Activated naive CD4-positive, alpha-beta T cell treated with anti-CD3 and anti-CD28 coated beads for 36 hours (primary cell): Measurements from ENCODE around the gene DKK1. TPM values are rescaled to one million over a fixed set of nuclear protein-coding genes. Genes with fewer than 3 reads are reported as not detected.

ENCODE experiments used
- CTCF ChIA-PET: fragments of 350-600 bp; sonication (Branson Sonifier 250); formaldehyde crosslinking; loops from one replicate; lab custom pipeline; 2021; ENCODE audit warnings: antibody characterized with exemption; lab: Charles Lee
- DNase-seq: peaks from one replicate; pipeline ENCODE4 v3.0.0-alpha.2; 2020
- H3K27ac Mint-ChIP-seq: one replicate; pipeline ENCODE4 v1.8.0; 2021; ENCODE audit warnings: mild to moderate bottlenecking, mixed read lengths
- H3K27me3 Mint-ChIP-seq: one replicate; pipeline ENCODE4 v1.8.0; 2021; ENCODE audit warnings: low read depth, mixed read lengths
- H3K36me3 Mint-ChIP-seq: one replicate; pipeline ENCODE4 v1.8.0; 2021; ENCODE audit warnings: low read depth, mixed read lengths
- H3K4me1 Mint-ChIP-seq: one replicate; pipeline ENCODE4 v1.8.0; 2021; ENCODE audit warnings: low read depth, mixed read lengths
- H3K4me3 Mint-ChIP-seq: one replicate; pipeline ENCODE4 v1.8.0; 2021; ENCODE audit warnings: mild to moderate bottlenecking, moderate library complexity, mixed read lengths
- H3K9me3 Mint-ChIP-seq: one replicate; pipeline ENCODE4 v1.8.0; 2021; ENCODE audit warnings: mixed read lengths
- intact Hi-C: fragments of 100-400 bp; cut with micrococcal nuclease; formaldehyde crosslinking; loops from one replicate; pipeline ENCODE4 v1.15.1; 2023
- total RNA-seq, 2 experiments: library from RNA; stranded (reverse); gene quantifications; one replicate each; pipeline ENCODE4 v1.2.3, GENCODE V29; 2021

DKK1 gene
- total RNA-seq, 2 experiments from 2014 or later: not detected

DNA sequence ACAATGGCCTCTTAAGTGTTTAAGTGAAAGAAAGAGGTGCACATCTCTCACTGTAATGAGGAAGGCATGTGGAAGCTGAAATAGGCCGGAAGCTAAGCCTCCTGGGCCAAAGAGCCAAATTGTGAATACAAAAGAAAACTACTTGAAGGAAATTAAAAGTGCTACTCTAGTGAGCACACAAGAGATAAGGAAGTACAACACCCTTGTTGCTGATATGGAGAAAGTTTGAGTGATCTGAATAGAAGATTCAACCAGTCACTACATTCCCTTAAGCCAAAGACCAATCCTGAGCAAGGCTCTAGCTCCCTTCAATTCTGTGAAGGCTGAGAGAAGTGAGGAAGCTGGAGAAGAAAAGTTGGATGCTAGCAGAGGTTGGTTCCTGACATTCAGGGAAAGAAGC lies 8.2 kb downstream of the DKK1 start:
- Mint-ChIP-seq H3K27ac (no peak overlapping the region), H3K36me3 (no peaks in the 10 kb centered on the region), H3K9me3 (peaks cover 3% of the 10 kb centered on the region), H3K4me1 (no peaks in the 10 kb centered on the region), H3K4me3 (no peak overlapping the region), H3K27me3 (peaks cover 4% of the 10 kb centered on the region)
- intact Hi-C loops: no loop called here
- no peak for DNase-seq
- CTCF ChIA-PET: no interaction called here

- intact Hi-C loops: no loop called here
- Mint-ChIP-seq H3K4me3 (no peak overlapping the region), H3K36me3 (no peaks in the 10 kb centered on the region), H3K4me1 (no peaks in the 10 kb centered on the region), H3K9me3 (peaks cover 3% of the 10 kb centered on the region), H3K27ac (no peak overlapping the region), H3K27me3 (peaks cover 2% of the 10 kb centered on the region)
- no peak for DNase-seq
- CTCF ChIA-PET: no interaction called here
Observed at GRCh38 chr10:52322936-52323335, 8.9 kb downstream of the DKK1 start.

DNA sequence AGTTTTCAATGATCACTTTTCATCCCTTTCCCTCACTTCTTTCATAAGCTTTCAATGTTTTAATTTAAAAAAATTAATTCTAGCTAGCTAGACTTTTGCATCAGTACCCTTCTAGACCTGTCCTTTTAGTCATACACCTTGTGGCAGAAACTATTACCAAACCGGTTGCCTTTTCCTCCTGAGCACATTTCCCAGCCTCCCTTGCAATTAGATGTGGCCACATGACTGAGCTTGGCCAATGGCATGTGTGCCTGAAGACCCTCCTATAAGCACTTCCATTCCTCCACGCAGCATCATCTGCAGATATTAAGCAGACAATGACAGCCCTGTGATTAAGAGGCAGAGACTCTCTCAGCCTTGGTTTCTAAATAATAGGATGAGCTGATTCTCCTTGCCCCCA lies 12.3 kb downstream of the DKK1 start:
- Mint-ChIP-seq H3K9me3 (peaks cover 4% of the 10 kb centered on the region), H3K4me1 (no peaks in the 10 kb centered on the region), H3K27ac (no peak overlapping the region), H3K36me3 (no peaks in the 10 kb centered on the region), H3K27me3 (peaks cover 2% of the 10 kb centered on the region), H3K4me3 (no peak overlapping the region)
- CTCF ChIA-PET: no interaction called here
- intact Hi-C loops: no loop called here
- no peak for DNase-seq

DNA sequence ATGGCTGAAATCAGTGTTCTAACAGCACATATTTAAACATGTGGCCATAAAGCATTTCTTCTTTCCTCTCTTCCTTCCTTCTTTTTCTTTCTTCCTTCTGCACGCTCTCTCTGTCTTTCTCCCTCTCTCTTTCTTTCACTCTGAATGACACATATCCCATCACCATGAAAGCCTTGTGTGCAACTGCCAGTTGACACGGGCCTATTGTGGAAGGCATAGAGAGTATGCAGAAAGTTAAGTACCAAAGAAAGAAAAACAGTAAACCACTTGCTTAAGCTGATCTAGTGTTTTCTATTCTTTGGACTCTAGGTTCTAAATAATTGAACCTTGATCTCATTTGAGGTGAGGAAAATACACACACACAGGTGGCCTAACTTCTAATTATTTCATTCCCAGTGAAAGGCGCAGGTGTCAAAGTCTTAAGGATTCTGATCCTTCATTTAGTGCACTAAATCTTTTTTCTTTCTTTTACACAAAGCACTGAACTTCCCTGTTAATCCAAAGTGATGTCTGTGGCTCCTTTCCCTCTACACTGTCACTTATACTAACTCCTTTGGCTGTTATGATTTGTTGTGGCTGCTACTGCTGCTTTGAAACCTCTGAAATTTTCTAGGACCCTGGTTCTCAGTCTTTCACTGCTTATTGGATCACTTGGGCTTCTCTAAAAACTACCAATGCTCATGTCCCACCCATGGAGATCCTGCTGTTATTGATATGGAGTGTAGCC lies 17.7 kb downstream of the DKK1 start:
- H3K4me1 Mint-ChIP-seq: no peaks in the 10 kb centered on the region
- no peak for DNase-seq
- no peak overlapping the region for H3K4me3 Mint-ChIP-seq
- no peaks in the 10 kb centered on the region for H3K27me3 Mint-ChIP-seq
- no peaks in the 10 kb centered on the region for H3K36me3 Mint-ChIP-seq
- CTCF ChIA-PET: no interaction called here
- intact Hi-C loops: no loop called here
- H3K9me3 Mint-ChIP-seq: peaks cover 2% of the 10 kb centered on the region
- H3K27ac Mint-ChIP-seq: no peak overlapping the region

- CTCF ChIA-PET: no interaction called here
- Mint-ChIP-seq H3K27ac (no peak overlapping the region), H3K36me3 (no peaks in the 10 kb centered on the region), H3K9me3 (peaks cover 2% of the 10 kb centered on the region), H3K27me3 (no peaks in the 10 kb centered on the region), H3K4me1 (no peaks in the 10 kb centered on the region), H3K4me3 (no peak overlapping the region)
- no peak for DNase-seq
- intact Hi-C loops: no loop called here
Observed at GRCh38 chr10:52332815-52333214, 18.7 kb downstream of the DKK1 start.

DNA sequence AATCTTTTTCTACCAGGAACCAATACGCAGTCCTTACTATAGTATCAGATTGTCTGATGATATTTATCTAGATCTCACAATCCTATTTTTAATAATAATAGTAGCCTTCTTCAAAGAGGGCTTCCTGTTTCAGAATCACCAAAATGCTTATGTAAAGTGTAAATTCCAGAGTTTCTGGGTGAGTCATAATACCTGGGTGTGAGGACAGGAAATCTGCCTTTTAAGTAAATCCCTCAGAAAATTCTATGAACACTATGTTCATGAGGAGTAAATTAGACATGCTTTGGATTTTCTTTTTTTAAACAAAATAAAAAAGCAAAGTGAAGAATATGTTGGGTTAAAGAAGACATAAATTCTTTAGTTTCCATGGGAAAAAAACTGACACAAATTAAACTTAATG lies 20.5 kb downstream of the DKK1 start:
- H3K4me3 Mint-ChIP-seq: no peak overlapping the region
- no peak overlapping the region for H3K27ac Mint-ChIP-seq
- no peaks in the 10 kb centered on the region for H3K36me3 Mint-ChIP-seq
- H3K27me3 Mint-ChIP-seq: no peaks in the 10 kb centered on the region
- no peak for DNase-seq
- H3K4me1 Mint-ChIP-seq: no peaks in the 10 kb centered on the region
- intact Hi-C loops: no loop called here
- no peaks in the 10 kb centered on the region for H3K9me3 Mint-ChIP-seq
- CTCF ChIA-PET: no interaction called here

DNA sequence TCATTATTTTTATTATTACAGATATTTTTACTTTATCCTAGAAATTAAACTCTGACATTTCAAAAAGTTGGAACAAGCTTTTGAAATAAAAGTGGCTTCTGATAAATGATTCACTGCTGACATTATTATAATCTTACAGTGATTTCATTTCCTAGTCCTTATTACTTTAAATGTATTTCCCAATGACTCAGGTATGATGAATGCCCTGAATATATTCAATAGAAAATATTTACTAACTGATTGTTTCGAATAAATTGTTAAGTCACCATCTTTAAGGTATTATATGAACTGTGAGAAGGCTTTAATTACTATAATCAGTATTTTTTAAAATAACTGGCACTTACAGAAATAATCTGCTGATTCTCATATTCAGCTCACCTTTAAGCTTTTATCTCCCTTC lies 21.6 kb downstream of the DKK1 start:
- H3K27me3 Mint-ChIP-seq: no peaks in the 10 kb centered on the region
- intact Hi-C loops: no loop called here
- no peak overlapping the region for H3K27ac Mint-ChIP-seq
- H3K4me1 Mint-ChIP-seq: no peaks in the 10 kb centered on the region
- no peak overlapping the region for H3K4me3 Mint-ChIP-seq
- H3K9me3 Mint-ChIP-seq: no peaks in the 10 kb centered on the region
- CTCF ChIA-PET: interaction anchor here (0.6 kb wide), 1 partner anchor 59 kb away, joined by 3 read pairs; no protein-coding TSS in a partner anchor
- no peak for DNase-seq
- no peaks in the 10 kb centered on the region for H3K36me3 Mint-ChIP-seq

GRCh38 chr10:52337225-52337624 lies 23.1 kb downstream of the DKK1 start:
- no peaks in the 10 kb centered on the region for H3K27me3 Mint-ChIP-seq
- no peak overlapping the region for H3K27ac Mint-ChIP-seq
- CTCF ChIA-PET: interaction anchor here (0.8 kb wide), 1 partner anchor 30 kb away, joined by 3 read pairs; no protein-coding TSS in a partner anchor
- no peaks in the 10 kb centered on the region for H3K36me3 Mint-ChIP-seq
- no peak for DNase-seq
- intact Hi-C loops: no loop called here
- no peak overlapping the region for H3K4me3 Mint-ChIP-seq
- no peaks in the 10 kb centered on the region for H3K9me3 Mint-ChIP-seq
- no peaks in the 10 kb centered on the region for H3K4me1 Mint-ChIP-seq

GRCh38 chr10:52343439-52343838 lies 29.4 kb downstream of the DKK1 start:
- CTCF ChIA-PET: no interaction called here
- H3K9me3 Mint-ChIP-seq: no peaks in the 10 kb centered on the region
- DNase-seq: no peak
- no peaks in the 10 kb centered on the region for H3K36me3 Mint-ChIP-seq
- H3K27me3 Mint-ChIP-seq: no peaks in the 10 kb centered on the region
- H3K4me3 Mint-ChIP-seq: no peak overlapping the region
- intact Hi-C loops: no loop called here
- H3K27ac Mint-ChIP-seq: no peak overlapping the region
- H3K4me1 Mint-ChIP-seq: no peaks in the 10 kb centered on the region

GRCh38 chr10:52346394-52347326 lies 32.6 kb downstream of the DKK1 start:
- intact Hi-C loops: no loop called here
- Mint-ChIP-seq H3K27me3 (no peaks in the 10 kb centered on the region), H3K4me1 (no peaks in the 10 kb centered on the region), H3K4me3 (no peak overlapping the region), H3K27ac (no peak overlapping the region), H3K36me3 (no peaks in the 10 kb centered on the region), H3K9me3 (no peaks in the 10 kb centered on the region)
- CTCF ChIA-PET: no interaction called here
- no peak for DNase-seq

- Mint-ChIP-seq H3K9me3 (no peaks in the 10 kb centered on the region), H3K27ac (no peak overlapping the region), H3K4me3 (no peak overlapping the region), H3K4me1 (no peaks in the 10 kb centered on the region), H3K27me3 (no peaks in the 10 kb centered on the region), H3K36me3 (no peaks in the 10 kb centered on the region)
- intact Hi-C loops: no loop called here
- CTCF ChIA-PET: no interaction called here
- DNase-seq: no peak
Observed at GRCh38 chr10:52347327-52347667, 33.2 kb downstream of the DKK1 start.

GRCh38 chr10:52348037-52348564 lies 34.0 kb downstream of the DKK1 start:
- no peaks in the 10 kb centered on the region for H3K27me3 Mint-ChIP-seq
- no peaks in the 10 kb centered on the region for H3K36me3 Mint-ChIP-seq
- H3K4me1 Mint-ChIP-seq: no peaks in the 10 kb centered on the region
- H3K27ac Mint-ChIP-seq: no peak overlapping the region
- H3K4me3 Mint-ChIP-seq: no peak overlapping the region
- no peak for DNase-seq
- H3K9me3 Mint-ChIP-seq: peaks cover 1% of the 10 kb centered on the region
- CTCF ChIA-PET: no interaction called here
- intact Hi-C loops: no loop called here
